Measurements from ENCODE around the gene TPI1. TPM values are rescaled to one million over a fixed set of nuclear protein-coding genes. Genes with fewer than 3 reads are reported as not detected.
A peak's percentile ranks its signal among the peaks of the same experiment; 100 is the strongest.
"Not testable (repeated sequence)": the region's sequence is repeated elsewhere in the genome, so short reads cannot be mapped to it uniquely, and the experiment has no call there.

The TPI1 gene
- total RNA-seq, 1 donor from 2014 or later = 722 TPM

DNA sequence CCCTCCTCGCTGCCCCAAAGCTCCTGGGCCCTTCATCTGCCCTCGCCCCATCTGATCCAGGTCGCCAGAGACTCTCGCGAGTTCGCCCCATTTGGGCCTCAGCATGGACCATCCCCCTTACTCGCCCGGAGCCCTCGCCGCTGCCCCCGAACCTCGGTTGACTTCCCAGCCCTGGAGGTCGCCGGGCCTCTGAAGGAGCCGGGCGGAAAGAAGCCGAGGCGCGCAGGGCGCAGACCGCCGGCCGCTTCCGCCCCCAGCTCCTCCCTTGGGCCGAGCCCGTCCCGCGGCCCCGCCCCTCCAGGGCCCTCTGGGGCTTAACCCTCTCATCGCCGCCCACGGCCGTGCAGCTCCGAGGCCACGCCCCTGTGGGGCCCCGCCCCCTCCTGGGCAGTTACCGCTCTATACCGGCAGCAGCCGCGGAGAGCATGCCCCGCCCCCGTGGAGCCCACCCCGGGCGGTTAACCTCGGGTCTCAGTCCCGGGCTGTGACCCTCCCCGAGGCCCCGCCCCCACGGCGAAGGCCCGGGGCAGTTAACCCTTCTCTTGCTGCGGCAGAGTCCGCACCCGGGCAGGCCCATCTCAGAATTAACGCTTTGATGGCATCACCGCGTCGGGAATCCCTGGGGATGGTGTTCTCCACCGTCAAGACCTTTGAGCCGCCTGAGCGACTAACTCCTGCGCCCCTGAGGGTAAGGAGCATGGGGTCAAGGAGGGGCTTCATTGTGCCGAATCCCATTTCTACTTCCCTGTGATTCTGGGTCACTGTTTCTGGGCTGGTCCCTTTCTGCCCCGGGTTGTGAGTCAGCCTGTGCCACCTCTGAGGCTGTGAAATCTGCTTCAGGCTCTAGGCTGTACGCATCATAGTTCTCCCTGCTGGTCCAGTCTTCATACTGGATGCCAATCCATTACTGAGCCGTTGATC lies 6.0 kb downstream of the TPI1 start, which contains the start of gene SPSB2:
Gene SPSB2 (minus strand): TSS at position 210 of the 921 bp plus-strand sequence. CDS start 402 bp downstream, outside the sequence.
- H3K9me3 Mint-ChIP-seq (ENCODE audit: unreplicated experiment) = no peaks in the 10 kb centered on the region

DNA sequence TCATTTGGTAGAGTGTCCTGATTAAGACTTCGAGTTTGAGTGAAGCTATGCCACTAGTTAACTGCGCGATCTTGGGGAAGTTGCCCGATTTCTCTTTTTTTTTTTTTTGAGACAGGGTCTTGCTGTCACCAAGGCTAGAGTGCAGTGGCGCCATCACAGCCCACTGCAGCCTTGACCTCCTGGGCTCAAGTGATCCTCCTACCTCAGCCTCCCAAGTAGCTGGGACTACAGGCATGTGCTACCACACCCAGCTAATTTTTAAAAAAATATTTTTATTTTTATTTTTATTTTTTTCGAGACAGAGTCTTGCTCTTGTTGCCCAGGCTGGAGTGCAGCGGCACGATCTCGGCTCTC lies 6.7 kb downstream of the TPI1 start:
- H3K36me3 Mint-ChIP-seq (ENCODE audit: low read depth, unreplicated experiment) = peaks cover 21% of the 10 kb centered on the region
- Histone ChIP-seq H3K36me3 (ENCODE audit: insufficient read depth, low read length) (peaks cover 21% of the 10 kb centered on the region), H3K4me1 (ENCODE audit: insufficient read depth, low read length) (peaks cover 21% of the 10 kb centered on the region), H3K4me2 (ENCODE audit: low read length) (peak overlapping the region; percentile 97), H4K20me1 (ENCODE audit: insufficient read depth, low read length) (peaks cover 33% of the 10 kb centered on the region), H3K79me2 (ENCODE audit: insufficient read depth, low read length) (peaks cover 42% of the 10 kb centered on the region), H2AFZ (ENCODE audit: low read depth, low read length) (peak overlapping the region; percentile 74), H3K4me3 (ENCODE audit: insufficient read depth, low read depth, low read length) (peak overlapping the region; percentile 70), H3K9ac (ENCODE audit: low read length) (peak overlapping the region; percentile 79), H3K27ac (ENCODE audit: low read depth, low read length) (peak overlapping the region; percentile 39)
- not testable (repeated sequence) for H3K9me3 ChIP-seq (ENCODE audit: insufficient read depth, low read depth, low read length); DNase-seq (ENCODE audit: low read depth); H3K27me3 Mint-ChIP-seq (ENCODE audit: low read depth, unreplicated experiment); H3K27me3 ChIP-seq (ENCODE audit: insufficient read depth, low read length); FAIRE-seq; H3K9me3 Mint-ChIP-seq (ENCODE audit: unreplicated experiment)
- H3K4me1 Mint-ChIP-seq (ENCODE audit: low read depth, unreplicated experiment) = peaks cover 19% of the 10 kb centered on the region
- peak overlapping the region; percentile 86 for H3K4me3 Mint-ChIP-seq (ENCODE audit: unreplicated experiment)
- H3K27ac Mint-ChIP-seq (ENCODE audit: unreplicated experiment) = peak overlapping the region; percentile 75

More for the DNA sequence above, 6.0 kb downstream of the TPI1 start, which contains the start of gene SPSB2:
- Mint-ChIP-seq H3K36me3 (ENCODE audit: low read depth, unreplicated experiment) (peaks cover 24% of the 10 kb centered on the region), H3K4me3 (ENCODE audit: unreplicated experiment) (peak within 1 kb of the TSS; percentile 90), H3K27ac (ENCODE audit: unreplicated experiment) (peak within 1 kb of the TSS; percentile 77), H3K4me1 (ENCODE audit: low read depth, unreplicated experiment) (peaks cover 23% of the 10 kb centered on the region), H3K27me3 (ENCODE audit: low read depth, unreplicated experiment) (no peaks in the 10 kb centered on the region)
- DNase-seq (ENCODE audit: low read depth) (peak; percentile 80), FAIRE-seq (no peak)
- Histone ChIP-seq H3K79me2 (ENCODE audit: insufficient read depth, low read length) (peaks cover 49% of the 10 kb centered on the region), H3K27me3 (ENCODE audit: insufficient read depth, low read length) (no peaks in the 10 kb centered on the region), H3K4me2 (ENCODE audit: low read length) (peak within 1 kb of the TSS; percentile 97), H3K9me3 (ENCODE audit: insufficient read depth, low read depth, low read length) (no peaks in the 10 kb centered on the region), H4K20me1 (ENCODE audit: insufficient read depth, low read length) (peaks cover 39% of the 10 kb centered on the region), H3K36me3 (ENCODE audit: insufficient read depth, low read length) (peaks cover 21% of the 10 kb centered on the region), H2AFZ (ENCODE audit: low read depth, low read length) (peak within 1 kb of the TSS; percentile 74), H3K4me1 (ENCODE audit: insufficient read depth, low read length) (peaks cover 28% of the 10 kb centered on the region), H3K4me3 (ENCODE audit: insufficient read depth, low read depth, low read length) (peak within 1 kb of the TSS; percentile 70), H3K9ac (ENCODE audit: low read length) (peak within 1 kb of the TSS; percentile 88), H3K27ac (ENCODE audit: low read depth, low read length) (peak within 1 kb of the TSS; percentile 50)
- no peak for TF ChIP-seq EZH2 (IDR thresholded peaks at IDR 0.05; ENCODE audit: insufficient read depth, low read length)
- TF ChIP-seq, protein P1, sequence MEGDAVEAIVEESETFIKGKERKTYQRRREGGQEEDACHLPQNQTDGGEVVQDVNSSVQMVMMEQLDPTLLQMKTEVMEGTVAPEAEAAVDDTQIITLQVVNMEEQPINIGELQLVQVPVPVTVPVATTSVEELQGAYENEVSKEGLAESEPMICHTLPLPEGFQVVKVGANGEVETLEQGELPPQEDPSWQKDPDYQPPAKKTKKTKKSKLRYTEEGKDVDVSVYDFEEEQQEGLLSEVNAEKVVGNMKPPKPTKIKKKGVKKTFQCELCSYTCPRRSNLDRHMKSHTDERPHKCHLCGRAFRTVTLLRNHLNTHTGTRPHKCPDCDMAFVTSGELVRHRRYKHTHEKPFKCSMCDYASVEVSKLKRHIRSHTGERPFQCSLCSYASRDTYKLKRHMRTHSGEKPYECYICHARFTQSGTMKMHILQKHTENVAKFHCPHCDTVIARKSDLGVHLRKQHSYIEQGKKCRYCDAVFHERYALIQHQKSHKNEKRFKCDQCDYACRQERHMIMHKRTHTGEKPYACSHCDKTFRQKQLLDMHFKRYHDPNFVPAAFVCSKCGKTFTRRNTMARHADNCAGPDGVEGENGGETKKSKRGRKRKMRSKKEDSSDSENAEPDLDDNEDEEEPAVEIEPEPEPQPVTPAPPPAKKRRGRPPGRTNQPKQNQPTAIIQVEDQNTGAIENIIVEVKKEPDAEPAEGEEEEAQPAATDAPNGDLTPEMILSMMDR (IDR thresholded peaks at IDR 0.05; ENCODE audit: insufficient read depth, low read depth, low read length) = no peak

GRCh38 chr12:6879824-6880223 lies 12.5 kb downstream of the TPI1 start:
- H3K4me1 Mint-ChIP-seq (ENCODE audit: low read depth, unreplicated experiment); FAIRE-seq; H3K4me3 ChIP-seq (ENCODE audit: insufficient read depth, low read depth, low read length); H3K27ac ChIP-seq (ENCODE audit: low read depth, low read length); H3K79me2 ChIP-seq (ENCODE audit: insufficient read depth, low read length); H3K27me3 Mint-ChIP-seq (ENCODE audit: low read depth, unreplicated experiment); H3K27me3 ChIP-seq (ENCODE audit: insufficient read depth, low read length); H3K4me3 Mint-ChIP-seq (ENCODE audit: unreplicated experiment); H3K9me3 Mint-ChIP-seq (ENCODE audit: unreplicated experiment); H2AFZ ChIP-seq (ENCODE audit: low read depth, low read length); H3K4me1 ChIP-seq (ENCODE audit: insufficient read depth, low read length); H3K36me3 ChIP-seq (ENCODE audit: insufficient read depth, low read length); H3K27ac Mint-ChIP-seq (ENCODE audit: unreplicated experiment); DNase-seq (ENCODE audit: low read depth); H3K9ac ChIP-seq (ENCODE audit: low read length); H4K20me1 ChIP-seq (ENCODE audit: insufficient read depth, low read length); H3K4me2 ChIP-seq (ENCODE audit: low read length); H3K9me3 ChIP-seq (ENCODE audit: insufficient read depth, low read depth, low read length): not testable (repeated sequence)
- peaks cover 10% of the 10 kb centered on the region for H3K36me3 Mint-ChIP-seq (ENCODE audit: low read depth, unreplicated experiment)

Data from astrocyte (in vitro differentiated cells and primary cell).